ENCODE measurements around the gene SEPTIN7. TPM values are rescaled to one million over a fixed set of nuclear protein-coding genes. Genes with fewer than 3 reads are reported as not detected.

Gene SEPTIN7
- total RNA-seq: 304 and 347 TPM in 2 replicates
- polyA plus RNA-seq: 280 and 288 TPM in 2 replicates

DNA sequence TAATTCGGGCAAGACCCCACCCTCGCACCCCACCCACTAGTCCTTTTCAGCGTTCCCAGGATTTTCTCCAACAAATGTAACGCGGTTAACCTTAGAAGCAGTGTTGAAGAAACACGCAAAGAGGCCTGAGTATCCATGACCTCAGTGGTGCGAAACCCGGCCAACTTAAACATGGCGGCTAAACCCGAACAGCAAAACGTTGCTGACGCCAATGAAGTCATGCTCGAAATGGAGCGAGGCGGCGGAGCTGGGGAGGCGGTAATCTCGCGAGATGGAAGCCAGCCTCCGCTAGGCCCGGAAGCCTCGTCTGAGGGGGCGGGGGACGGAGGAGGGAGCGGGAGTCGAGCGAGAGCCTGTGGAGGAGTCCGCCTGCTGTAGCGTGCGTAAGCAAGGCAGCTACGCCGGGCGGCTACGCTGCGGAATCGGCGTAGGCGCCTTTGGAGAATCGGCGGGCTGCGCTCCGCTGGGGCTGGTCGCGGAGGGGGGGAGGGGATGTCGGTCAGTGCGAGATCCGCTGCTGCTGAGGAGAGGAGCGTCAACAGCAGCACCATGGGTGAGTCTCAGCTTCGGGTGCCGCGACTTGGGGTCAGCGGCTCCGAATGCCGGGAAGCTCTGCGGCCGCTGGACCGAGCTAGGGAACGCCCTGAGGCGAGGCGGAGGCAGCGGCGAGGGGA is at the start of gene SEPTIN7:
Gene SEPTIN7, plus strand, starts transcription at position 340 of the 674 bp plus-strand sequence. Its CDS starts 153 bp downstream, at position 493.
- peak; percentile 100 for DNase-seq (ENCODE audit: low spot score)
- no peak for TF ChIP-seq EZH2phosphoT487 (IDR thresholded peaks at IDR 0.05; ENCODE audit: low read depth, severe bottlenecking, unreplicated experiment)
- no peak for TF ChIP-seq EZH2 (IDR thresholded peaks at IDR 0.05; ENCODE audit: borderline replicate concordance)
- TF ChIP-seq CTCF (IDR thresholded peaks at IDR 0.05; ENCODE audit: poor library complexity): no peak
- H3K4me2 ChIP-seq: peak within 1 kb of the TSS; percentile 84
- H3K9me2 ChIP-seq (replicated peaks; ENCODE audit: insufficient read depth): no peaks in the 10 kb centered on the region
- H3K4me1 ChIP-seq (ENCODE audit: insufficient read depth): peaks cover 21% of the 10 kb centered on the region
- no peaks in the 10 kb centered on the region for H3K9me3 ChIP-seq (ENCODE audit: low read depth)
- no peaks in the 10 kb centered on the region for H3K27me3 ChIP-seq
- H4K20me1 ChIP-seq (ENCODE audit: insufficient read depth, poor library complexity, severe bottlenecking): peaks cover 39% of the 10 kb centered on the region
- WGBS (ENCODE audit: low lambda C conversion rate, missing lambda C conversion rate): under 1% methylated on average over 54 of the region's 62 CpGs
- H3K79me2 ChIP-seq: peaks cover 51% of the 10 kb centered on the region
- H3K4me3 ChIP-seq: peak within 1 kb of the TSS; percentile 62
- H2AFZ ChIP-seq: peak within 1 kb of the TSS; percentile 62
- H3K36me3 ChIP-seq (replicated peaks; ENCODE audit: insufficient read depth, low read depth): no peaks in the 10 kb centered on the region
- H3K27ac ChIP-seq: peak within 1 kb of the TSS; percentile 98

GRCh38 chr7:35752742-35753141 is 48.1 kb upstream of the SEPTIN7 start:
- no peak for TF ChIP-seq EZH2 (IDR thresholded peaks at IDR 0.05; ENCODE audit: borderline replicate concordance)
- TF ChIP-seq CTCF (IDR thresholded peaks at IDR 0.05; ENCODE audit: poor library complexity): no peak
- no peak for TF ChIP-seq EZH2phosphoT487 (IDR thresholded peaks at IDR 0.05; ENCODE audit: low read depth, severe bottlenecking, unreplicated experiment)
- 56% methylated on average over 2 of the region's 2 CpGs for WGBS (ENCODE audit: low lambda C conversion rate, missing lambda C conversion rate)
- Histone ChIP-seq H4K20me1 (ENCODE audit: insufficient read depth, poor library complexity, severe bottlenecking) (no peaks in the 10 kb centered on the region), H3K4me2 (no peak overlapping the region), H3K27ac (peak overlapping the region; percentile 79), H3K9me3 (ENCODE audit: low read depth) (no peaks in the 10 kb centered on the region), H3K36me3 (replicated peaks; ENCODE audit: insufficient read depth, low read depth) (no peaks in the 10 kb centered on the region), H3K9me2 (replicated peaks; ENCODE audit: insufficient read depth) (no peaks in the 10 kb centered on the region), H3K4me1 (ENCODE audit: insufficient read depth) (peaks cover 45% of the 10 kb centered on the region), H3K4me3 (no peak overlapping the region), H3K27me3 (no peaks in the 10 kb centered on the region), H3K79me2 (no peaks in the 10 kb centered on the region), H2AFZ (no peak overlapping the region)
- no peak for DNase-seq (ENCODE audit: low spot score)

DNA sequence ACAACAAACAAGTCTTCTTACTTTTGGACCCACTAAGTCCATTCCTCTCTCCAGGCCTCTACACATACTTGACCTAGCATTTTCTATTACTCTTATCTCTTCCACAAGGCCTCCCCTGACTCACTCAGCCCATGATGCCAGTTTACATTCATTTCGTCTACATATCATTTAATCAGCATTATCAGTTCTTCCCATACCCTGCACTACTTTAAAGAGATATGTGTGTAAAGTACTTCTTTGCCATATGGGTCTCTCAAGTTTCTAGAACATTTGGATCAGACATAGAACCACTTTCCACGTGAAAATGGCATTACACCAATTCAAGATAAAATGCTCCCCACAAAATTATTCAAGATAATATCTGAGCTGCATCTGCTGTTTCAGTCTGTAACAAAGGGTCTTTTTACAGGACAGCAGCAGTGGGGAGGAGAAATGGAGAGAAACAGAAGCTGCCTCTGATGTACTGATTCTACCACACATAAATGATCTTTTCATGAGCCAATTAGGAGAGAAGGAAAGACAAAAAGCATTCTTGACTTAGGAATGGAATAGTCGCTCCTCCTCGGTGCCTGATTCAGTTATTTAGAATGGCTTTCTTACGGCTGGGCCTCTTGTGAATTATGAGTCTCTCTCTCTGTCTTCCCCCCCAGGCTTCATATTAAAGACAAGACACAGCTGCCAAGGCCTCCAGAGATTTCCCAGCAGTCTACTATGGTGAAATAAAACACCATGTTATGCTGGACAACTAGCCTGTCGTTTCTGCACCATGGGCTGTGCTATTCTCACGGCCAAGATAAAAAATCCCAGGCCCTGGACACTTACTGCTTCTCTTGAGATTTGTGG is 46.9 kb upstream of the SEPTIN7 start:
- Histone ChIP-seq H3K9me3 (ENCODE audit: low read depth) (no peaks in the 10 kb centered on the region), H3K9me2 (replicated peaks; ENCODE audit: insufficient read depth) (no peaks in the 10 kb centered on the region), H3K4me3 (no peak overlapping the region), H3K27me3 (no peaks in the 10 kb centered on the region), H3K36me3 (replicated peaks; ENCODE audit: insufficient read depth, low read depth) (no peaks in the 10 kb centered on the region), H2AFZ (peak overlapping the region; percentile 7), H3K4me2 (peak overlapping the region; percentile 44), H3K27ac (peak overlapping the region; percentile 79), H3K79me2 (no peaks in the 10 kb centered on the region), H4K20me1 (ENCODE audit: insufficient read depth, poor library complexity, severe bottlenecking) (no peaks in the 10 kb centered on the region), H3K4me1 (ENCODE audit: insufficient read depth) (peaks cover 43% of the 10 kb centered on the region)
- TF ChIP-seq EZH2 (IDR thresholded peaks at IDR 0.05; ENCODE audit: borderline replicate concordance) (no peak), CTCF (IDR thresholded peaks at IDR 0.05; ENCODE audit: poor library complexity) (no peak), EZH2phosphoT487 (IDR thresholded peaks at IDR 0.05; ENCODE audit: low read depth, severe bottlenecking, unreplicated experiment) (no peak)
- 50% methylated on average over 7 of the region's 7 CpGs for WGBS (ENCODE audit: low lambda C conversion rate, missing lambda C conversion rate)
- peak; percentile 57 for DNase-seq (ENCODE audit: low spot score)

Data from hepatocyte (in vitro differentiated cells).